K562 (cell line): ENCODE data around the gene CCDC28B. TPM values are rescaled to one million over a fixed set of nuclear protein-coding genes. Genes with fewer than 3 reads are reported as not detected.

Experiments
- BCL6 ChIP-seq: fragments of 250-450 bp; sonication (Bioruptor Pico); IDR thresholded peaks from 2 replicates; pipeline ENCODE4 v1.4.0; 2020
- DDX20 ChIP-seq: fragments of 450-650 bp; IDR thresholded peaks from 2 replicates; pipeline ENCODE4 v1.6.1; 2016; ENCODE audit warnings: missing genetic modification characterization, low read depth, mild to moderate bottlenecking, missing compliant biosample characterization, moderate library complexity
- IFI16 ChIP-seq: fragments of 250-450 bp; sonication (Bioruptor Pico); IDR thresholded peaks from 2 replicates; pipeline ENCODE4 v2.1.2; 2022; ENCODE audit warnings: mild to moderate bottlenecking, inconsistent platforms
- KLF1 ChIP-seq: fragments of 450-650 bp; IDR thresholded peaks from 2 replicates; pipeline ENCODE4 v1.6.1; 2016; ENCODE audit warnings: missing genetic modification characterization, missing compliant biosample characterization
- MTF1 ChIP-seq: fragments of 250-450 bp; sonication (Bioruptor Pico); IDR thresholded peaks from 2 replicates; pipeline ENCODE4 v1.9.0; 2021; ENCODE audit warnings: moderate library complexity, mild to moderate bottlenecking, inconsistent platforms, borderline replicate concordance
- NFYB ChIP-seq: IDR thresholded peaks from 2 replicates; pipeline ENCODE4 v1.6.1; 2011; ENCODE audit warnings: mild to moderate bottlenecking, moderate library complexity; ENCODE audit not compliant: insufficient read length; ENCODE audit errors: extremely low read depth
- NR2C1 ChIP-seq, 2 experiments: fragments of 450-650 bp; IDR thresholded peaks; 2 replicates each; pipeline ENCODE4 v1.6.1; 2017; ENCODE audit warnings: mild to moderate bottlenecking in 2 of 2, antibody characterized with exemption in 1 of 2, inconsistent platforms in 1 of 2, missing compliant biosample characterization in 1 of 2, missing genetic modification characterization in 1 of 2
- PTRF ChIP-seq: fragments of 450-650 bp; IDR thresholded peaks from 2 replicates; pipeline ENCODE4 v1.6.1; 2016; ENCODE audit warnings: mild to moderate bottlenecking, missing genetic modification characterization, missing compliant biosample characterization
- RBBP5 ChIP-seq: fragments of 200-600 bp; sonication (generic); IDR thresholded peaks from 2 replicates; pipeline ENCODE4 v1.6.1; 2012; ENCODE audit warnings: borderline replicate concordance, mild to moderate bottlenecking, low read length, control low read depth, inconsistent platforms; ENCODE audit not compliant: insufficient read depth, poor library complexity, severe bottlenecking
- SMAD3 ChIP-seq: fragments of 450-650 bp; formaldehyde crosslinking; conservative IDR thresholded peaks from 2 replicates; pipeline ENCODE4 v1.4.0; 2020; ENCODE audit warnings: mild to moderate bottlenecking
- TCF15 ChIP-seq: fragments of 250-450 bp; sonication (Bioruptor Pico); IDR thresholded peaks from 2 replicates; pipeline ENCODE4 v1.8.0; 2022; ENCODE audit warnings: moderate library complexity, mild to moderate bottlenecking, inconsistent platforms
- ZBTB9 ChIP-seq: fragments of 450-650 bp; formaldehyde crosslinking; IDR thresholded peaks from 2 replicates; pipeline ENCODE4 v1.4.0; 2020; ENCODE audit warnings: mild to moderate bottlenecking, moderate library complexity
- ZKSCAN3 ChIP-seq: fragments of 250-450 bp; sonication (Bioruptor Pico); IDR thresholded peaks from 2 replicates; pipeline ENCODE4 v1.4.0; 2020
- ZNF165 ChIP-seq: fragments of 250-450 bp; sonication (Bioruptor Pico); IDR thresholded peaks from 2 replicates; pipeline ENCODE4 v1.4.0; 2020; ENCODE audit warnings: borderline replicate concordance
- ZNF197 ChIP-seq: fragments of 200-800 bp; sonication (Bioruptor generic); IDR thresholded peaks from 2 replicates; pipeline ENCODE4 v1.6.1; 2016; ENCODE audit warnings: low read depth, missing genetic modification characterization, missing compliant biosample characterization
- ZNF311 ChIP-seq: fragments of 250-450 bp; sonication (Bioruptor Pico); IDR thresholded peaks from 2 replicates; pipeline ENCODE4 v1.4.0; 2020; ENCODE audit warnings: mild to moderate bottlenecking, moderate library complexity
- ZNF354B ChIP-seq: fragments of 250-450 bp; sonication (Bioruptor Pico); IDR thresholded peaks from 2 replicates; pipeline ENCODE4 v1.4.0; 2020
- ZNF41 ChIP-seq: fragments of 250-450 bp; sonication (Bioruptor Pico); conservative IDR thresholded peaks from 2 replicates; pipeline ENCODE4 v1.4.0; 2020; ENCODE audit warnings: mild to moderate bottlenecking
- ZNF583 ChIP-seq: fragments of 250-450 bp; sonication (Bioruptor Pico); IDR thresholded peaks from 2 replicates; pipeline ENCODE4 v1.4.0; 2020
- ZNF586 ChIP-seq: fragments of 450-650 bp; formaldehyde crosslinking; conservative IDR thresholded peaks from 2 replicates; pipeline ENCODE4 v1.4.0; 2020; ENCODE audit warnings: mild to moderate bottlenecking, moderate library complexity
- ZNF76 ChIP-seq: fragments of 250-450 bp; sonication (Bioruptor Pico); IDR thresholded peaks from 2 replicates; pipeline ENCODE4 v1.4.0; 2020; ENCODE audit warnings: mild to moderate bottlenecking, moderate library complexity, borderline replicate concordance
- ZNF764 ChIP-seq: fragments of 250-450 bp; sonication (Bioruptor Pico); IDR thresholded peaks from 2 replicates; pipeline ENCODE4 v1.4.0; 2020; ENCODE audit warnings: low read depth, mild to moderate bottlenecking, moderate library complexity
- polyA plus RNA-seq, 8 experiments: library from polyadenylated mRNA; depleted of rRNA in 4 of 8; stranded (reverse) in 5 of 8; unstranded in 3 of 8; fragments of >200 nt; fragmentation: Nextera tagmentation in 2 of 8; fragmentation: Illumina TruSeq in 1 of 8; extraction: Ambion mirVana in 2 of 8; extraction: Trizol in 1 of 8; gene quantifications; 2 replicates each; pipeline versions ENCODE4 v1.2.1 to v1.2.3, GENCODE V29; 2011 to 2014; ENCODE audit warnings: inconsistent platforms in 1 of 8, missing spikeins in 1 of 8
- total RNA-seq, 7 experiments: library from RNA; depleted of rRNA in 6 of 7; stranded (reverse); fragments of >200 nt in 6 of 7; fragmentation: Illumina TruSeq in 2 of 7; extraction: Trizol in 2 of 7; gene quantifications; 2 replicates each; pipeline versions ENCODE4 v1.2.1 to v1.2.3, GENCODE V29; 2011 to 2021; ENCODE audit warnings: low replicate concordance in 1 of 7
- TF ChIP-seq, protein P1 (sequence below): fragments of 450-650 bp; formaldehyde crosslinking; IDR thresholded peaks from 2 replicates; pipeline ENCODE4 v1.4.0; 2020; ENCODE audit warnings: mild to moderate bottlenecking, moderate library complexity
- TF ChIP-seq, protein P2 (sequence below): fragments of 250-450 bp; sonication (Bioruptor Pico); IDR thresholded peaks from 2 replicates; pipeline ENCODE4 v1.8.0; 2022; ENCODE audit warnings: inconsistent platforms

CCDC28B gene
- total and polyA plus RNA-seq, 9 of the 15 experiments (the other 6 are each of a cell fraction or from before 2014, with no cell fraction given), result 5.7 to 54.5 (median 31.7) TPM

- TF ChIP-seq PTRF (tag) (peak; percentile 73), NR2C1 (IDR thresholded peaks at IDR 0.05) (no peak), NR2C1 (tag; IDR thresholded peaks at IDR 0.05) (peak; percentile 64), IFI16 (peak; percentile 51; the same call in 1 of the 2 replicates), DDX20 (peak; percentile 67; the same call in 1 of the 2 replicates), ZNF165 (CRISPR knock-in tag) (0 out of 2 replicates have a peak, but pooled peaks have one; percentile 66), ZBTB9 (CRISPR knock-in tag) (peak; percentile 58; the same call in 1 of the 2 replicates), ZNF583 (CRISPR knock-in tag) (peak; percentile 92), RBBP5 (no peak), ZNF764 (CRISPR knock-in tag) (peak; percentile 43; the same call in 1 of the 2 replicates), TCF15 (CRISPR knock-in tag) (peak; percentile 84), ZNF354B (CRISPR knock-in tag) (0 out of 2 replicates have a peak, but pooled peaks have one; percentile 29), ZNF197 (0 out of 2 replicates have a peak, but pooled peaks have one; percentile 39), ZNF76 (CRISPR knock-in tag) (peak; percentile 81; the same call in 1 of the 2 replicates), ZNF586 (CRISPR knock-in tag) (peak; percentile 75; the same call in 1 of the 2 replicates), MTF1 (CRISPR knock-in tag) (peak; percentile 70; the same call in 1 of the 2 replicates), BCL6 (CRISPR knock-in tag) (0 out of 2 replicates have a peak, but pooled peaks have one; percentile 54), KLF1 (no peak), ZKSCAN3 (CRISPR knock-in tag) (peak; percentile 54; the same call in 1 of the 2 replicates), ZNF311 (CRISPR knock-in tag) (peak; percentile 80; the same call in 1 of the 2 replicates), ZNF41 (CRISPR knock-in tag) (peak; percentile 55; the same call in 1 of the 2 replicates), NFYB (no peak), SMAD3 (CRISPR knock-in tag) (0 out of 2 replicates have a peak, but pooled peaks have one; percentile 54)
- TF ChIP-seq, protein P1, sequence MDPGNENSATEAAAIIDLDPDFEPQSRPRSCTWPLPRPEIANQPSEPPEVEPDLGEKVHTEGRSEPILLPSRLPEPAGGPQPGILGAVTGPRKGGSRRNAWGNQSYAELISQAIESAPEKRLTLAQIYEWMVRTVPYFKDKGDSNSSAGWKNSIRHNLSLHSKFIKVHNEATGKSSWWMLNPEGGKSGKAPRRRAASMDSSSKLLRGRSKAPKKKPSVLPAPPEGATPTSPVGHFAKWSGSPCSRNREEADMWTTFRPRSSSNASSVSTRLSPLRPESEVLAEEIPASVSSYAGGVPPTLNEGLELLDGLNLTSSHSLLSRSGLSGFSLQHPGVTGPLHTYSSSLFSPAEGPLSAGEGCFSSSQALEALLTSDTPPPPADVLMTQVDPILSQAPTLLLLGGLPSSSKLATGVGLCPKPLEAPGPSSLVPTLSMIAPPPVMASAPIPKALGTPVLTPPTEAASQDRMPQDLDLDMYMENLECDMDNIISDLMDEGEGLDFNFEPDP (CRISPR knock-in tag), result 0 out of 2 replicates have a peak, but pooled peaks have one; percentile 61
- TF ChIP-seq, protein P2, sequence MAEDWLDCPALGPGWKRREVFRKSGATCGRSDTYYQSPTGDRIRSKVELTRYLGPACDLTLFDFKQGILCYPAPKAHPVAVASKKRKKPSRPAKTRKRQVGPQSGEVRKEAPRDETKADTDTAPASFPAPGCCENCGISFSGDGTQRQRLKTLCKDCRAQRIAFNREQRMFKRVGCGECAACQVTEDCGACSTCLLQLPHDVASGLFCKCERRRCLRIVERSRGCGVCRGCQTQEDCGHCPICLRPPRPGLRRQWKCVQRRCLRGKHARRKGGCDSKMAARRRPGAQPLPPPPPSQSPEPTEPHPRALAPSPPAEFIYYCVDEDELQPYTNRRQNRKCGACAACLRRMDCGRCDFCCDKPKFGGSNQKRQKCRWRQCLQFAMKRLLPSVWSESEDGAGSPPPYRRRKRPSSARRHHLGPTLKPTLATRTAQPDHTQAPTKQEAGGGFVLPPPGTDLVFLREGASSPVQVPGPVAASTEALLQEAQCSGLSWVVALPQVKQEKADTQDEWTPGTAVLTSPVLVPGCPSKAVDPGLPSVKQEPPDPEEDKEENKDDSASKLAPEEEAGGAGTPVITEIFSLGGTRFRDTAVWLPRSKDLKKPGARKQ, result no peak
These were observed 21.3 kb upstream of the CCDC28B start (continued) for GRCh38 chr1:32179193-32179442.
